ENCODE measurements around the gene HS3ST5. TPM values are rescaled to one million over a fixed set of nuclear protein-coding genes. Genes with fewer than 3 reads are reported as not detected.

HS3ST5 gene
- total and polyA plus RNA-seq, 2 experiments from 2014 or later: 2.8 to 3.5 TPM

DNA sequence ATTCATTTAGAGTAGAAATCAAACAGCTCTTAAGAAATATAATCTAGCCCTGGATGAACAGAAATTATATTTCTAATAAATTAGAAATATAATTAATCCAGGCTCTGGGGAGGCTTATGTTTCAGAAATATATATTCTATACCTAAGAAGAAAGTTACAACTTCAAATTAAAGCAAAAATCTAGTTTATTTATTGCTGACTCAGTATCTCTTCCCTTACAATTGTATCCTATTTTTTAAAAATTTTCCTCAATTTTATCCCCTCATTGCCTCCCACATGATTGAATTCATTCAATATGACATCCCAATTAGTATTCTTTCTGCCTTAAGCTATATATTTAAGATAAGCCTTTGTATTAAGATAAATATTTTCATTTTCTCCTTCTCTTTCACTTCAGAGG lies 71.4 kb downstream of the HS3ST5 start (continued):
- TF ChIP-seq, protein P1, sequence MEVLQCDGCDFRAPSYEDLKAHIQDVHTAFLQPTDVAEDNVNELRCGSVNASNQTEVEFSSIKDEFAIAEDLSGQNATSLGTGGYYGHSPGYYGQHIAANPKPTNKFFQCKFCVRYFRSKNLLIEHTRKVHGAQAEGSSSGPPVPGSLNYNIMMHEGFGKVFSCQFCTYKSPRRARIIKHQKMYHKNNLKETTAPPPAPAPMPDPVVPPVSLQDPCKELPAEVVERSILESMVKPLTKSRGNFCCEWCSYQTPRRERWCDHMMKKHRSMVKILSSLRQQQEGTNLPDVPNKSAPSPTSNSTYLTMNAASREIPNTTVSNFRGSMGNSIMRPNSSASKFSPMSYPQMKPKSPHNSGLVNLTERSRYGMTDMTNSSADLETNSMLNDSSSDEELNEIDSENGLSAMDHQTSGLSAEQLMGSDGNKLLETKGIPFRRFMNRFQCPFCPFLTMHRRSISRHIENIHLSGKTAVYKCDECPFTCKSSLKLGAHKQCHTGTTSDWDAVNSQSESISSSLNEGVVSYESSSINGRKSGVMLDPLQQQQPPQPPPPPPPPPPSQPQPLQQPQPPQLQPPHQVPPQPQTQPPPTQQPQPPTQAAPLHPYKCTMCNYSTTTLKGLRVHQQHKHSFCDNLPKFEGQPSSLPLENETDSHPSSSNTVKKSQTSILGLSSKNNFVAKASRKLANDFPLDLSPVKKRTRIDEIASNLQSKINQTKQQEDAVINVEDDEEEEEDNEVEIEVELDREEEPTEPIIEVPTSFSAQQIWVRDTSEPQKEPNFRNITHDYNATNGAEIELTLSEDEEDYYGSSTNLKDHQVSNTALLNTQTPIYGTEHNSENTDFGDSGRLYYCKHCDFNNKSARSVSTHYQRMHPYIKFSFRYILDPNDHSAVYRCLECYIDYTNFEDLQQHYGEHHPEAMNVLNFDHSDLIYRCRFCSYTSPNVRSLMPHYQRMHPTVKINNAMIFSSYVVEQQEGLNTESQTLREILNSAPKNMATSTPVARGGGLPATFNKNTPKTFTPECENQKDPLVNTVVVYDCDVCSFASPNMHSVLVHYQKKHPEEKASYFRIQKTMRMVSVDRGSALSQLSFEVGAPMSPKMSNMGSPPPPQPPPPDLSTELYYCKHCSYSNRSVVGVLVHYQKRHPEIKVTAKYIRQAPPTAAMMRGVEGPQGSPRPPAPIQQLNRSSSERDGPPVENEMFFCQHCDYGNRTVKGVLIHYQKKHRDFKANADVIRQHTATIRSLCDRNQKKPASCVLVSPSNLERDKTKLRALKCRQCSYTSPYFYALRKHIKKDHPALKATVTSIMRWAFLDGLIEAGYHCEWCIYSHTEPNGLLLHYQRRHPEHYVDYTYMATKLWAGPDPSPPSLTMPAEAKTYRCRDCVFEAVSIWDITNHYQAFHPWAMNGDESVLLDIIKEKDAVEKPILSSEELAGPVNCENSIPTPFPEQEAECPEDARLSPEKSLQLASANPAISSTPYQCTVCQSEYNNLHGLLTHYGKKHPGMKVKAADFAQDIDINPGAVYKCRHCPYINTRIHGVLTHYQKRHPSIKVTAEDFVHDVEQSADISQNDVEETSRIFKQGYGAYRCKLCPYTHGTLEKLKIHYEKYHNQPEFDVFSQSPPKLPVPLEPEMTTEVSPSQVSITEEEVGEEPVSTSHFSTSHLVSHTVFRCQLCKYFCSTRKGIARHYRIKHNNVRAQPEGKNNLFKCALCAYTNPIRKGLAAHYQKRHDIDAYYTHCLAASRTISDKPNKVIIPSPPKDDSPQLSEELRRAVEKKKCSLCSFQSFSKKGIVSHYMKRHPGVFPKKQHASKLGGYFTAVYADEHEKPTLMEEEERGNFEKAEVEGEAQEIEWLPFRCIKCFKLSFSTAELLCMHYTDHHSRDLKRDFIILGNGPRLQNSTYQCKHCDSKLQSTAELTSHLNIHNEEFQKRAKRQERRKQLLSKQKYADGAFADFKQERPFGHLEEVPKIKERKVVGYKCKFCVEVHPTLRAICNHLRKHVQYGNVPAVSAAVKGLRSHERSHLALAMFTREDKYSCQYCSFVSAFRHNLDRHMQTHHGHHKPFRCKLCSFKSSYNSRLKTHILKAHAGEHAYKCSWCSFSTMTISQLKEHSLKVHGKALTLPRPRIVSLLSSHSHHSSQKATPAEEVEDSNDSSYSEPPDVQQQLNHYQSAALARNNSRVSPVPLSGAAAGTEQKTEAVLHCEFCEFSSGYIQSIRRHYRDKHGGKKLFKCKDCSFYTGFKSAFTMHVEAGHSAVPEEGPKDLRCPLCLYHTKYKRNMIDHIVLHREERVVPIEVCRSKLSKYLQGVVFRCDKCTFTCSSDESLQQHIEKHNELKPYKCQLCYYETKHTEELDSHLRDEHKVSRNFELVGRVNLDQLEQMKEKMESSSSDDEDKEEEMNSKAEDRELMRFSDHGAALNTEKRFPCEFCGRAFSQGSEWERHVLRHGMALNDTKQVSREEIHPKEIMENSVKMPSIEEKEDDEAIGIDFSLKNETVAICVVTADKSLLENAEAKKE (CRISPR knock-in tag; IDR thresholded peaks at IDR 0.05): no peak
- TF ChIP-seq, protein P2, sequence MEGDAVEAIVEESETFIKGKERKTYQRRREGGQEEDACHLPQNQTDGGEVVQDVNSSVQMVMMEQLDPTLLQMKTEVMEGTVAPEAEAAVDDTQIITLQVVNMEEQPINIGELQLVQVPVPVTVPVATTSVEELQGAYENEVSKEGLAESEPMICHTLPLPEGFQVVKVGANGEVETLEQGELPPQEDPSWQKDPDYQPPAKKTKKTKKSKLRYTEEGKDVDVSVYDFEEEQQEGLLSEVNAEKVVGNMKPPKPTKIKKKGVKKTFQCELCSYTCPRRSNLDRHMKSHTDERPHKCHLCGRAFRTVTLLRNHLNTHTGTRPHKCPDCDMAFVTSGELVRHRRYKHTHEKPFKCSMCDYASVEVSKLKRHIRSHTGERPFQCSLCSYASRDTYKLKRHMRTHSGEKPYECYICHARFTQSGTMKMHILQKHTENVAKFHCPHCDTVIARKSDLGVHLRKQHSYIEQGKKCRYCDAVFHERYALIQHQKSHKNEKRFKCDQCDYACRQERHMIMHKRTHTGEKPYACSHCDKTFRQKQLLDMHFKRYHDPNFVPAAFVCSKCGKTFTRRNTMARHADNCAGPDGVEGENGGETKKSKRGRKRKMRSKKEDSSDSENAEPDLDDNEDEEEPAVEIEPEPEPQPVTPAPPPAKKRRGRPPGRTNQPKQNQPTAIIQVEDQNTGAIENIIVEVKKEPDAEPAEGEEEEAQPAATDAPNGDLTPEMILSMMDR (conservative IDR thresholded peaks at IDR 0.05; ENCODE audit: low read depth in 2 of 2): no peak

DNA sequence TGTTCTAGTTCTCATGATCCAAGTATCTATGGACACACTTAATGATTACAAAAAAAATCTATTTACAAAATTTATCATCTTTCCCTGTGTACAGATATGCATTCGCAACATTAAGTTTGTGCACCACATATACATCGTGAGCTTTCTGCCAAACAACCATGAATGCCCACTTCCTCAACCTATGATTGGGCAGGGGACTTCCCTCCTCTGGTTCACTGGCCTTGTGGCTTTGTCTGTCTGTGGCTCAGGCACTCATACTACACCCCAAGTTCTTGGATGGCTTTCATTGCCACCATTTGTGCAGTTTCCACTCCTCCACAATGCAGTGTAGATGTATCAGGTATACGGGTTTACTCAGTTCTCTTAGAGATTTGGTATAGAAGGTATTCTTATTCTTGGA lies 74.9 kb downstream of the HS3ST5 start:
- H3F3A ChIP-seq (replicated peaks; ENCODE audit: low read depth): no peaks in the 10 kb centered on the region
- no peak overlapping the region for H3K4me3 Mint-ChIP-seq
- no peak for TF ChIP-seq EZH2 (IDR thresholded peaks at IDR 0.05; ENCODE audit: low read depth, unreplicated experiment)
- TF ChIP-seq, protein P3, sequence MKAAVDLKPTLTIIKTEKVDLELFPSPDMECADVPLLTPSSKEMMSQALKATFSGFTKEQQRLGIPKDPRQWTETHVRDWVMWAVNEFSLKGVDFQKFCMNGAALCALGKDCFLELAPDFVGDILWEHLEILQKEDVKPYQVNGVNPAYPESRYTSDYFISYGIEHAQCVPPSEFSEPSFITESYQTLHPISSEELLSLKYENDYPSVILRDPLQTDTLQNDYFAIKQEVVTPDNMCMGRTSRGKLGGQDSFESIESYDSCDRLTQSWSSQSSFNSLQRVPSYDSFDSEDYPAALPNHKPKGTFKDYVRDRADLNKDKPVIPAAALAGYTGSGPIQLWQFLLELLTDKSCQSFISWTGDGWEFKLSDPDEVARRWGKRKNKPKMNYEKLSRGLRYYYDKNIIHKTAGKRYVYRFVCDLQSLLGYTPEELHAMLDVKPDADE (IDR thresholded peaks at IDR 0.05): no peak
- TF ChIP-seq, protein P1 (CRISPR knock-in tag; IDR thresholded peaks at IDR 0.05): no peak
- TF ChIP-seq STAT1 (IDR thresholded peaks at IDR 0.05; ENCODE audit: unreplicated experiment): no peak
- TF ChIP-seq ZNF331 (CRISPR knock-in tag; IDR thresholded peaks at IDR 0.05; ENCODE audit: low read depth): no peak

More for the DNA sequence above, 74.9 kb downstream of the HS3ST5 start:
- Histone ChIP-seq H4K20me1 (replicated peaks; ENCODE audit: insufficient read depth) (no peaks in the 10 kb centered on the region), H3K4me1 (ENCODE audit: insufficient read depth) (no peaks in the 10 kb centered on the region), H3K36me3 (ENCODE audit: insufficient read depth) (no peaks in the 10 kb centered on the region), H3K27me3 (ENCODE audit: insufficient read depth) (no peaks in the 10 kb centered on the region), H3K4me2 (no peak overlapping the region), H3K79me2 (replicated peaks; ENCODE audit: insufficient read depth) (no peaks in the 10 kb centered on the region), H3K27ac (ENCODE audit: low read depth) (no peak overlapping the region), H3K9me2 (ENCODE audit: insufficient read depth) (no peaks in the 10 kb centered on the region; the same call in none of the 2 replicates), H3K4me3 (no peak overlapping the region), H2AFZ (no peak overlapping the region)
- Mint-ChIP-seq H3K4me1 (no peaks in the 10 kb centered on the region), H3K9me3 (no peaks in the 10 kb centered on the region; the same call in 2 of the 3 replicates), H3K27ac (no peak overlapping the region), H3K36me3 (ENCODE audit: low read depth) (no peaks in the 10 kb centered on the region; the same call in 2 of the 3 replicates), H3K27me3 (ENCODE audit: insufficient read depth, low read depth, poor library complexity) (peaks cover 3% of the 10 kb centered on the region)
- DNase-seq (ENCODE audit: low spot score) (no peak), ATAC-seq (no peak)

All from GM23338 (cell line).